SHP77 (cell line): ENCODE data around the gene SAMD4B.
"Not testable (repeated sequence)": the region's sequence is repeated elsewhere in the genome, so short reads cannot be mapped to it uniquely, and the experiment has no call there.

Experiments used
- DNase-seq, 2 experiments: peaks; one replicate each; lab custom pipeline; 2025; lab: John Stamatoyannopoulos, UW

Gene SAMD4B, protein sequence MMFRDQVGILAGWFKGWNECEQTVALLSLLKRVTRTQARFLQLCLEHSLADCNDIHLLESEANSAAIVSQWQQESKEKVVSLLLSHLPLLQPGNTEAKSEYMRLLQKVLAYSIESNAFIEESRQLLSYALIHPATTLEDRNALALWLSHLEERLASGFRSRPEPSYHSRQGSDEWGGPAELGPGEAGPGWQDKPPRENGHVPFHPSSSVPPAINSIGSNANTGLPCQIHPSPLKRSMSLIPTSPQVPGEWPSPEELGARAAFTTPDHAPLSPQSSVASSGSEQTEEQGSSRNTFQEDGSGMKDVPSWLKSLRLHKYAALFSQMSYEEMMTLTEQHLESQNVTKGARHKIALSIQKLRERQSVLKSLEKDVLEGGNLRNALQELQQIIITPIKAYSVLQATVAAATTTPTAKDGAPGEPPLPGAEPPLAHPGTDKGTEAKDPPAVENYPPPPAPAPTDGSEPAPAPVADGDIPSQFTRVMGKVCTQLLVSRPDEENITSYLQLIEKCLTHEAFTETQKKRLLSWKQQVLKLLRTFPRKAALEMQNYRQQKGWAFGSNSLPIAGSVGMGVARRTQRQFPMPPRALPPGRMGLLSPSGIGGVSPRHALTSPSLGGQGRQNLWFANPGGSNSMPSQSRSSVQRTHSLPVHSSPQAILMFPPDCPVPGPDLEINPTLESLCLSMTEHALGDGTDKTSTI

DNA sequence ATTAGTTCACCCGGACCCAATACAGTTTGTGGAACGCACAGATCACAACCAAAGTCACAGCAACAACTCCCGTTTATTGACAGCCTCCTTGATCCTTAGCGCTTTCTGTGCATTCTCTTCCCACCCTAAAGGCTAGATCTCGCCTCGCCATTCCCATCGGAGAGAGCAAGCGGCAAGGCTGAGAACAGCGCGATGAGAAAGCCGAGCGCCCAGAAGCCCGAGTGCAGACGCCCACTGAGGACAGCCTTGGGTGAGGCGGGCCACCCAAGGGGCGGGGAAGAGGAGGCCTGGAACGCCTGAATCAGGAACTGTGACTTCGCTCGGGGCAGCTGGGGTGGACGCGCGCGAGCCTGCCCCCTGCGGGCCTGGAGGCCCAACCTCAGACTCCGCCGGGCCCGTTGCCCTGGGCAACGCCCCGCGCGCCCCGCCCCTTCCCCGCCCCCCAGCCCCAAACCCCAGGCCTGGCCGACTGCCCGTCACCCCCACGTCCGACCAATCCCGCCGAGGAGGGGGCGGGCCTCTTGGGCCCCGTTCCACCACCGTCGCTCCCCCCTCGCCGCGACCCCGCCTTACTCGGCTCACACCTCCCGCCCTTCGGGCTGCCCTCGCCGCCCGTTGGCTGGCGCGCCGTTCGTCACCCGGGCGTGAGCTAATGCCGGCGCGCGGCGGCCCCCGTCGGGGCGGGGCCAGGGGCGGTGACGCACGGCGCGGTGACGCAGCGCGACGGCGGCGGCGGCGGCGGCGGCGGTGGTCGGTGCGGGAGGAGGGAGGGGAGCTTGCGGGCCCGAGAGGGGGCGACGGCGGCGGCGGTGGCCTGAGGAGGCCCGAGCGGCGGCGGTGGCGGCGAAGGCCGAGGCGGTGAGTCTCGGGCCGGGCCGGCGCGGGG is at the start of gene SAMD4B:
SAMD4B (plus strand) TSS at position 703 of the 886 bp plus-strand sequence. CDS start 14,473 bp downstream, outside the sequence.
- peak; percentile 99 for DNase-seq

DNA sequence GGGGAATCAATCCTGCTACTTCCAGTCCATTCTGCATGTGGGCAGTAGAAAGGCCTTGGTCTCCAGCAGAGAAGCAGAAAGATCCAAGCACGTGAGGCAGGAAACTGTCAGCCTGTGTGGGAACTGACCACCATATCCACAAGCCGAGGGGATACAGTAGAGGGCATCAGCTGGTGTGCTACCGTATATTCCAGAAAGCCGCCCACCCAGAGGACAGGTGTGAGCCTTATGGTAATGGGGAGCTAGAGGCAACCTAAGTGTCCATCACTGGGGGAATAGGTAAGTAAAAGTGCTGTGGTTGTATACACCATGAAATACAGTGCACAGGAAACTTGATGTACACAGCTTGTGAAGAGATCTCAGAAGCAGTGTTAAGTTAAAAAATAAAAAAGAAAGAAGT is 48.8 kb upstream of the SAMD4B start:
- no peak for DNase-seq

DNA sequence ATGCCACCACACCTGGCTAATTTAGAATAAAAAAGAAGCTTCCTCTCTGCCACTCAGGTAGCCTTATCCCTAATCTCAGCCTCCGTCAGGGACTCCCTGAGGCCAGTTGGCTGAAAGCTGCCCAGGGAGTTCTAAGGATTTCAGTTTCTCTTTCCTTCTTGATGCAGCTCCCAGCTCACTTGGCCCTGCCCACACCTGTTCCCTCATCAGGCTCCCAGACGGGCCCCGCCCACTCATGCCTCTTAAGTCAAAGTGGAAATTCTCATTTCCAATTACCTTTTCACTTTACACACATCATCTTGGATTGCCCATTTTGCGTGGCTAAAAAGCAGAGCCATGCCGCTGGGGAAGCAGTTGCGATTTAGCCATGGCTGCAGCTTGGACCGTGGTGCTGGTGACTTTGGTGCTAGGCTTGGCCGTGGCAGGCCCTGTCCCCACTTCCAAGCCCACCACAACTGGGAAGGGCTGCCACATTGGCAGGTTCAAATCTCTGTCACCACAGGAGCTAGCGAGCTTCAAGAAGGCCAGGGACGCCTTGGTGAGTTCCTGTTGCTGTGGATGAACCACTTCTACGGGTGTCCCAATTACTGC is 46.1 kb upstream of the SAMD4B start, which contains the start of gene IFNL1:
IFNL1 (plus strand) TSS at position 353 of the 591 bp plus-strand sequence; CDS start at position 368, 15 bp downstream.
- DNase-seq: no peak

DNA sequence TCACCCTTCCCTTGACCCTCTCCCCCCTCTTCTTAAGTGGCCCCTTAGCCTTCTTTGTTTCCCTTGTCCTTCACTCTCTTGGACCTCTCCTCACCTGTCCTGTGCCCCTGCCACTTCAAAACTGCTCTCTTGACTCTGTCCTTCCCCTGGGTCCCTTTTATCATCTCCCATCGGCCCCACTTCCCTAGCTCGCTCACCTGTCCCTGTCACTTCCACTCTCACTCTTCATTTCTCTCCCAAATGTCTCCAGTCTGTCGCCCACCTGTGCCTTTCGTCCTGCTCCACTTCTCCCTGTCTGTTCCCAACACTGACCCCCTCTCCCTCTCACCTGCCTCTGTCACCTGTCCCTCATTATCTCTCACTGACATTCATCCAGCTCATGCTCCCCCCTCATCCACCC is 45.3 kb upstream of the SAMD4B start:
- DNase-seq: no peak

DNA sequence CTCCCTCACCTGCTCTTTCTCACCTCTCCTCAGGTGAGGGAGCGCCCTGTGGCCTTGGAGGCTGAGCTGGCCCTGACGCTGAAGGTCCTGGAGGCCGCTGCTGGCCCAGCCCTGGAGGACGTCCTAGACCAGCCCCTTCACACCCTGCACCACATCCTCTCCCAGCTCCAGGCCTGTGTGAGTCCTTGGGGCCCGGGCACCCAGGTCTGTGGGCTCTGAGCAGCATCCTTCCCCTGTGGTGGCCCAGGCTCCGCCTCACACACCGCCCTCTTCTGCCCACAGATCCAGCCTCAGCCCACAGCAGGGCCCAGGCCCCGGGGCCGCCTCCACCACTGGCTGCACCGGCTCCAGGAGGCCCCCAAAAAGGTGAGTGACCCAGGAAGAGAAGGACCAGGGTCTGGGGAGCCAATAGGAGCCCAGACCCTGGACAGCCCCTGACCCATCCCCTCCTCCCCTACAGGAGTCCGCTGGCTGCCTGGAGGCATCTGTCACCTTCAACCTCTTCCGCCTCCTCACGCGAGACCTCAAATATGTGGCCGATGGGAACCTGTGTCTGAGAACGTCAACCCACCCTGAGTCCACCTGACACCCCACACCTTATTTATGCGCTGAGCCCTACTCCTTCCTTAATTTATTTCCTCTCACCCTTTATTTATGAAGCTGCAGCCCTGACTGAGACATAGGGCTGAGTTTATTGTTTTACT is 44.1 kb upstream of the SAMD4B start:
- DNase-seq: no peak

DNA sequence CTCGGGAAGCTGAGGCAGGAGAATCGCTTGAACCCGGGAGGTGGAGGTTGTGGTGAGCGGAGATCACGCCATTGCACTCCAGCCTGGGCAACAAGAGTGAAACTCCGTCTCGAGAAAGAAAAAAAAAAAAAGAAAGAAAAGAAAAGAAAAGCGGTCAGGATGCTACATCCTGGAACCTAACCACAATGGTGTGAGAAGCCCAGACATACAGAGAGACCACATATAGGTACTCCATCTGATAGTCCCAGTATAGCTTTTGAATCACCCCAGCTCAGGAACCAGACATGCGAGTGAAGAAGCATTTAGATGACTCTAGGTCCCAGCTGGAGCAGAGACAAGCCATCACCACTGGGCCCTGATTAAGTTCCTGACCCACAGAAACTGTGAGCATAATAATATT is 42.8 kb upstream of the SAMD4B start:
- no peak for DNase-seq

DNA sequence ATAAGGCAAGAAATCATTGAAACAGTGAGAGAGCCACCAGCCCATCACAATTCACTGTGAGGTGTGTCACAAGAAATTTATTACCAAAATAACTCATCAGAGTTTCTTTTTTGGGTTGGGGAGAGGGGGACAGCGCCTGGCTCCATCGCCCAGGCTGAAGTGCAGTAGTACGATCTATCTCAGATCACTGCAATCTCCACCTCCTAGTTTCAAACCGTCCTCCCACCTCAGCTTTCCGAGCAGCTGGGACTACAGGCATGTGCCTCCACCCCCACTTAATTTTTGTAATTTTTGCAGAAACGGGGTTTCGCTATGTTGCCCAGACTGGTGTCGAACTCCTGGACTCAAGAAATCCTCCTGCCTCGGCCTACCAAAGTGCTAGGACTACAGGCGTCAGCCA is 42.4 kb upstream of the SAMD4B start:
- no peak for DNase-seq

DNA sequence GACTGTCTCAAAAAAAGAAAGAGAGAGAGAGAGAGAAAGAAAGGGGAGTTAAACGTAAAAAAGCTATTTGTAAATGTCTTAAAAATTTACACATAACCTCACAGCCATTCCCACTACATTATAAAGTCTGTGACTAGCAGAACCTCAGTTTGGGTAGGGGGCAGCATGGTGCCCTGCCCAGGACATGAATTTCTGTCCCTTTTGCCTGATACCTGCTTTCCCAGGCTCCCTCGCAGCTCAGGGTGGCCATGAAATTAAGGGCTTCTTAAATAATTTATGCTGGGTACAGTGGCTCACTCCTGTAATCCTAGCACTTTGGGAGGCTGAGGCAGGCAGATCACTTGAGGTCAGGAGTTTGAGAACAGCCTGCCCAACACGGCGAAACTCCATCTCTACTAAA is 41.2 kb upstream of the SAMD4B start:
- DNase-seq: no peak

DNA sequence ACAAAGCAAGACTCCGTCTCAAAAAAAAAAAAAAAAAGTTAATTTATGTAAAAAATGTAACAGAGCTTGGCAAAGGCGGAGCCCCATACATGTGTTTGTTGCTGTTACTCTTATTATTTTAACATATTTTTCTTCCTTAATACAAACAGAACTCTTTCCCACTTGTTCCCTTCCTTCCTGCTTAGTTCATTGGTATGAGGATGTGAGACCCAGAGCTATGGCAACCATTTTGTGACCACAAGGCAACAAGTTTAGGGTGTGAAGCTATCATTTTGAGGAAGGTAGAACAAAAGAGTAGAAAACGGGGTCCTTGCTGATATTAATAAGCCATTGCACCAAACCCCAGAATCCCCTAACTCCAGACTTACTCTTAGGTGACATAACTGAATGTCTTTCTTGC is 40.7 kb upstream of the SAMD4B start:
- DNase-seq: no peak

DNA sequence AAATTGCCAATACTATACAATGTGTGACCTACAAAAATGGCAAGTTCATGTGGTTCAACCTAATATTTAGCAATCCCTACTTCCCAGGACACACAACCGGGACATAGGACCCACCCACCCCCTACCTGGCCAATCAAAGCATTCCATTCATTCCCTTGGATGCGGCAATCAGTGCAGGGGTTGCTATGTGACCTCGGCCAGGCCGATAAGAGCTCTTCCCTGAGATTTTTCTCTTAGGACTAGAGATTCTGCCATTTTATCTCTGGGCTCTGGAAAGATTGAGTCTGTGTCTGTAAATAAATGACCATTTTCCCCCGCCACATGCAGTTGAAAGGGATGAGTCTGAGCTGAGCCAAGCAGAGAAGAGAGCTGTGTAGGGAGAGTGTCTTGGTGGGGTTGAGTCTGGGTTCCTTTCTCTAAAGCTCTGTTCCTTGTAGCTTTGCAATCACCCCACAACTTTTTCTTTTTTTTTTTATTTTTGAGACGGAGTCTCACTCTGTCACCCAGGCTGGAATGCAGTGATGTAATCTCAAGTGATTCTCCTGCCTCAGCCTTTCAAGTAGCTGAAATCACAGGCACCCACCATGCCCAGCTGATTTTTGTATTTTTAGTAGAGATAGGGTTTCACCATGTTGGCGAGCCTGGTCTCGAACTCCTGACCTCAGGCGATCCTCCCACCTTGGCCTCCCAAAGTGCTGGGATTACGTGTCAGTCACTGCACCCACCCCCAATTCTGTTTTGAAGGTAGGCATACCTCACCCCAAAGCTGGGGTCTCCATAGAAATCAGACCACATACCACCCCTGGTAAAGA is 38.6 kb upstream of the SAMD4B start:
- no peak for DNase-seq

DNA sequence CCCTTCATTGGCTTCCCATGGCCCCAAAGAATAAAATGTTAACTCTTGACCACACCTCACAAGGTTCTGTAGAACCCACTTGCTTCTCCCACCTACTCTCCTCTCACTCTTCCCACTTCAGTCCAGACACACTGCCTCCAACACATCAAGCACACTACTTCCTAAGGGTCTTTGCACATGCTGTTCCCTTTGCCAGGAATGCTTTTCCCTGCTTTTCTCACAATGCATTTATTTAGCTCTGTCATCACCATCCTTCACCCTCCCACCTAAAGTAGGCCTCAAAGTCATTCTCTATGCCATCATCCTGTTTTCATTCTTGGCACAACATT is 38.1 kb upstream of the SAMD4B start:
- no peak for DNase-seq

DNA sequence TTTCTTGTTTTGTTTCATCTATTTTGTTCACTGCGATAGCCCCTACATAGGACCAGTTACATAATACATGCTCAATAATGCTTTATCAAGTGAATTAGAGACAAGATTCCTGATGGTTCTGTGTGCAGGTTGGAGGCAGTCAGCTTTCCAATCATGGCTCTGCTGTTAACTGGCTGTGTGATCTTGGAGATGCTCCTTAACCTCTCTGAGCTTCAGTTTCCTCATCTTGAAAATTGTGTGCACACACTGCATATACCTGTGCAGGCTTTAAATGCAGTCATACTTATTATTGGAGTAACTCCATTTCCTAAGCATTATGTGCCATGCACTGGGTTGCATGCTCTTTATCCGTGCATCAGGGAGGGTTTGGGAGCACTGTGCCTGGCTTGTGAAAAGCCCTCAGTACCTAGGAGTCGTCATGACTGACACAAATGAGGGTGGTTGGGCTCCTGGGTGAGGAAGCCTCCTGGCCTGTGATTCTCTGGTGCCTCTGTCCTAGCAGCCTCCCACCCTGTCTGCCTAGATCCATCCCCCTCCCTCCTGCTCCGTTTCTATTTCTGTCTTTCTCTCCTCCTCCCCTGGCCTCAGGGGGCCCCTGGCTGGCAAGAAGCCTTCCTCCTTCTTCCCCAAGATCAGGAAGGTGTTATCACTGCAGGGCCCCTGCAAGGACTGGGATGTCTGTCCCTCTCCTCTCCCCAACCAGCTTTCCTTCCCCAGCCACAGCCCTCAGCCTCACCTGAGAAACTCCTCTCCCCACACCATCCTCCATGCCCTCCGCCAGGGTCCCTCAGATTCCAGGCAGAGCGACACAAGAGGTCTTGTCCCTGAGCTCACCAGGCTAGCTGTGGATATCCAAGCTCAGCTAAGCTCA is 37.3 kb upstream of the SAMD4B start:
- no peak for DNase-seq

DNA sequence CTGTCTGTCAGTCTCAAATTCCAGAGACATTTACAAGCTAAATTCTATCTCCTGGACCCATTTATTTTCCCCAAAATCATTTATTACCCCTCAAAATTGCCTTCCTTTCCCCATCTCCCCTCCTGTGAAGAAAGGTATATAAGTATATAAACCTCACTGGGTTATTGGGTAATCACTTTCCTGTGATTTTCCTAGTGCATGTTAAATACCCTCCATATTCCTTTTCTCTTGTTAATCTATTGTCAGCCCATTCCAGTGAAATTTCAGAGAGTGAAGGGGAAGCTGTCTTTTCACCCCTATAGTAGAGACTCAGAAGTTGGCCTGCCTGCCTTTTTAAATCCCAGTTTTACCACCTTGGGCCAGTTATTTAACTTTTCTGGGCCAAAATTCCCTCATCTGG is 36.1 kb upstream of the SAMD4B start:
- no peak for DNase-seq

DNA sequence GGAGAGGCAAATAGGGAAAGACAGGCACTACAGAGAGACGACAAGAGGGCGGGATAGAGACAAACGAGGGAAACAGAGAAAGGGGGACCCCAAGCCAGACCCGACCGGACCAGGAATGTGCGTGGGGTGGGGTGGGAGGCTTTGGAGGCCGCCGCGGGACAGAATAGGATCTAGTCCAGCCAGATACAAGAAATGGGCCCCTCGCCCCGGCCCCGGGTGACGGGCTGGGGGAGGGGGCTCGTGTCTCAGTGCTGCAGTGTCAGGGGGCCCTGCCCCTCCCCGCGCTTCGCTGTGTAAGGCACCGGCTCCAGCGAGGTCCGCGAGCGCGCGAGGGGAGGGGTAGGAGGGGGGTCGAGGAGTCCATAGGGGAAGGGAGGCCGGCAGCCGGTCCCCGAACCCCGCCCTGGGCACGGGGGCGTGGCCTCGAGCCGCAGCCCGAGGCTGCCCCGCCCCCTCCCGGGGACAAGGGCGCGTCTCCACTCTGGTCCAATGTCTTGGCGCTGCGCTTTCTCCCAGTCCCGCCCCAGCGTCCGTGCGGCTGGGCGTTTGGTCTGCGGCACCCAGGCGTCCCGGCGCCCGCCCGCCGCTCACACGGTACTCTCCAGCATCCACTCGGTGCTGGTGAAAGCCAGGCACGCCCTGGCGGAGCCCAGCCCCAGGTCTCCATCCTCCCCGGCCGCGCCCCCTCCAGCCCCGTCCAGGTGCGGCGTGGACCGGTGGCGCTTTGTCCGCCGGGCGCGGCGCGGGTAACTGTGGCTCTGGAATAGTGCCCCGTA is 35.0 kb upstream of the SAMD4B start:
- no peak for DNase-seq

DNA sequence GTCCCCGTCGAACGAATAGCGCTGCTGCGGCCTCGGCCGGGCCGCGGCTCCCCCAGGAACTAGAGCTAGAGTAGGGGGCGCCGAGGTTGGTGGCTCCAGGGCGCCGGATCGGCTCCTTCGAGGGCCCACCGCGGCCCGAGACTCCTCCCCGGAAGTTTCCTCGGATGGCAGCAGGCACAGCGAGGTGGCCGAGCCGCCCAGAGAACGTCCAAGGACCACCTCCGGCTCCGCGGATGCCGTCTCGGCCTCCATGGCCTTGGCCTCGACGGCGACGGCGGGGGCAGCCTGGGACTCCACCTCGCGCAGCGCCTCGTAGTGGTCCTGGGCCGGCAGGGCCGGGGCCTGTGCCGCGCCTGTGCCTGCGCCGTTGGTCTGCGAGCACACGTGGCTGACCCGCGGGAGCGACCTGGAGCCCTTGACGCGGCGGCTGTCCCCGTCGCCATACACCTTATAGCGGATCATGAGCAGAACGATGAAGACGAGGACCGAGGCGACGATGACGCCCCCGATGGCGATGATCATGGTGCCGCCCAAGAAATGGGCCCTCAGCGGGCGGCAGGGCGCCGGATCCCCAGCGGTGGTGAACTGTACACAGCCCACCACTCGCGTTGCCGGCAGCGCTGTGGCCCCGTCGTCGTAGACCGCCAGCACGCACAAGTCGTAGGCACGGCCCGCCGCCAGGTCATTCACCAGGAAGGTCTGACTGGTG is 34.2 kb upstream of the SAMD4B start:
- DNase-seq: no peak

DNA sequence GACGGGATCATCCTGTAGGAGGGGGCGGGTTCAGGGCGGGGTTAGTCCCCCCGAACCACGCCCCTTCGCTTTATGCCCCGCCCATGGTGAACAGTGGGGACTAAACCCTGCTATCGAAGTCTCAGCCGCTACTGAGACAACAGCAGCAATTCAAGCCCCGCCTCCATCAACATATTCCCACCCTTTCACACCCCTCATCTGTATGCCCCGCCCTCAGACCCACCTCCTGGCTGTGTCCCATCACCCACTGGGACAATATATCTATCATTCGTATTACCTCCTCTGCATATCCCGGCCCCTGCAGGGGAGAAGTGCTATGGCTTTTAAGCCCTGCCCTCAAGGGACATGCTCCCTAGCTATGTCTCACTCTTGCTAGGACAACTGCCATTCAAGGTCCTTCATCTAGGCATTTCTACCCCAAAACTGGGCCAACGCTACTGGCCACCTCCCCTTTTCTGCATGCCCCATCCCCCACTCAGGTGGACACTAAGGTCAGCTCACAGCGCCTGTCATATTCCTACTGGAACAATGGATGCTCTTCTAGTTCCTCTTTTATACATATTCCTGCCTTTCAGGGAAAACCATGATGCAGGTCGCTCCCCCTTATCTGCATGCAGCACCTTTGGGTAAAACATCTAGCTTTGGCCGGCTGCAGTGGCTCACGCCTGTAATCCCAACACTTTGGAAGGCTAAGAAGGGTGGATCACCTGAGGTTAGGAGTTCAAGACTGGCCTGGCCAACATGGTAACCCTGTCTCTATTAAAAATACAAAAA is 33.5 kb upstream of the SAMD4B start:
- no peak for DNase-seq

DNA sequence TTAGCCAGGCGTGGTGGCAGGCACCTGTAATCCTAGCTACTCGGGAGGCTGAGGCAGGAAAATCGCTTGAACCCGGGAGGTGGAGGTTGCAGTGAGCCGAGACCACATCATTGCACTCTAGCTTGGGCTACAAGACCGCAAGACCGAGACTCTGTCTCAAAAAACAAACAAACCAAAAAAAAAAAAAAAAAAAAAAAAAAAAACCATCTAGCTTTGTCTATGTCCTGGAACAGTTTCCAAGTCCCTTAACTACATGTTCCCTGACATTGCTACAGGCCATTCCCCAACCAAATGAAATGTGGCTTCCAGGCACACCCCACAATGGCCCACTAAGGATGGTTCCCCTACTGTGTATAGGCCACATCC is 32.9 kb upstream of the SAMD4B start:
- DNase-seq: not testable (repeated sequence)
